HG03139 (cell line): ENCODE measurements around the gene RAX.

Source experiments
- ATAC-seq: cut with Tn5 transposase; IDR thresholded peaks from one replicate; pipeline ENCODE4 v1.9.1; 2021; ENCODE audit not compliant: unreplicated experiment

The RAX gene

GRCh38 chr18:59249199-59249774 lies 24.0 kb downstream of the RAX start:
- no peak for ATAC-seq

- ATAC-seq = no peak
Observed at GRCh38 chr18:59246796-59247195, 26.5 kb downstream of the RAX start.

GRCh38 chr18:59242906-59243305 lies 30.3 kb downstream of the RAX start:
- no peak for ATAC-seq

GRCh38 chr18:59239642-59240041 lies 33.6 kb downstream of the RAX start:
- ATAC-seq = no peak

- no peak for ATAC-seq
Observed at GRCh38 chr18:59238385-59238784, 34.9 kb downstream of the RAX start.

GRCh38 chr18:59233017-59233410 lies 40.2 kb downstream of the RAX start:
- ATAC-seq = no peak

GRCh38 chr18:59232309-59233016 lies 40.8 kb downstream of the RAX start:
- no peak for ATAC-seq

- no peak for ATAC-seq
Observed at GRCh38 chr18:59231877-59232276, 41.4 kb downstream of the RAX start.

GRCh38 chr18:59231114-59231513 lies 42.1 kb downstream of the RAX start:
- ATAC-seq = no peak

GRCh38 chr18:59229701-59230443 lies 43.4 kb downstream of the RAX start:
- no peak for ATAC-seq

- ATAC-seq = no peak
Observed at GRCh38 chr18:59229191-59229590, 44.1 kb downstream of the RAX start.

- ATAC-seq = no peak
Observed at GRCh38 chr18:59228351-59228750, 44.9 kb downstream of the RAX start.

- ATAC-seq = no peak
Observed at GRCh38 chr18:59222341-59222740, 50.9 kb downstream of the RAX start.

- no peak for ATAC-seq
Observed at GRCh38 chr18:59220784-59221765, 52.2 kb downstream of the RAX start.

GRCh38 chr18:59220164-59220783 lies 53.0 kb downstream of the RAX start:
- no peak for ATAC-seq

GRCh38 chr18:59219672-59220163 lies 53.5 kb downstream of the RAX start, which contains the start of gene GRP:
TSS of gene GRP (plus strand) at chr18:59220158. CDS start at chr18:59220266, 108 bp downstream.
- no peak for ATAC-seq

- ATAC-seq = no peak
Observed at GRCh38 chr18:59218018-59218417, 55.2 kb downstream of the RAX start.
